Osteoblast (primary cell): ENCODE measurements around the gene CALML5. TPM values are rescaled to one million over a fixed set of nuclear protein-coding genes. Genes with fewer than 3 reads are reported as not detected.
A peak's percentile ranks its signal among the peaks of the same experiment; 100 is the strongest.

Source experiments
- DNase-seq: peaks from one replicate; pipeline ENCODE4 v3.0.0; 2011; ENCODE audit warnings: low spot score, mixed read lengths; ENCODE audit not compliant: insufficient read length; ENCODE audit errors: missing footprints
- H2AFZ ChIP-seq: 2 replicates; pipeline ENCODE4 v1.6.0; 2011; ENCODE audit warnings: mild to moderate bottlenecking, low read length
- H3K27ac ChIP-seq: 2 replicates; pipeline ENCODE4 v1.5.1; 2011; ENCODE audit warnings: mild to moderate bottlenecking, low read depth, low read length, moderate library complexity
- H3K27me3 ChIP-seq: 2 replicates; pipeline ENCODE4 v1.6.0; 2012; ENCODE audit warnings: mild to moderate bottlenecking, control low read depth, inconsistent platforms, low read length, moderate library complexity; ENCODE audit not compliant: insufficient read depth
- H3K36me3 ChIP-seq: 2 replicates; pipeline ENCODE4 v1.5.1; 2011; ENCODE audit warnings: mild to moderate bottlenecking, low read length, control low read depth, moderate library complexity; ENCODE audit not compliant: insufficient read depth
- H3K4me1 ChIP-seq: 2 replicates; pipeline ENCODE4 v1.5.1; 2011; ENCODE audit warnings: mild to moderate bottlenecking, low read length, control low read depth, moderate library complexity; ENCODE audit not compliant: insufficient read depth
- H3K4me2 ChIP-seq: 2 replicates; pipeline ENCODE4 v1.6.0; 2011; ENCODE audit warnings: mild to moderate bottlenecking, low read length; ENCODE audit not compliant: insufficient read depth
- H3K4me3 ChIP-seq: fragments of 200-600 bp; sonication (generic); 3 replicates; pipeline ENCODE4 v1.5.1; 2012; ENCODE audit warnings: mild to moderate bottlenecking, low read length, inconsistent platforms; ENCODE audit not compliant: insufficient read depth
- H3K79me2 ChIP-seq: 2 replicates; pipeline ENCODE4 v1.6.0; 2012; ENCODE audit warnings: mild to moderate bottlenecking, low read length, control low read depth, inconsistent platforms; ENCODE audit not compliant: insufficient read depth
- H3K9me3 ChIP-seq: 2 replicates; pipeline ENCODE4 v1.5.1; 2011; ENCODE audit warnings: low read depth, low read length, control low read depth
- H4K20me1 ChIP-seq: 2 replicates; pipeline ENCODE4 v1.6.0; 2012; ENCODE audit warnings: mild to moderate bottlenecking, low read length, control low read depth; ENCODE audit not compliant: insufficient read depth
- CTCF ChIP-seq: IDR thresholded peaks from 2 replicates; pipeline ENCODE4 v1.5.1; 2011; ENCODE audit warnings: mild to moderate bottlenecking, low read depth, low read length, moderate library complexity; ENCODE audit errors: extremely low read depth
- total RNA-seq: library from RNA; depleted of rRNA; stranded (reverse); fragments of >200 nt; gene quantifications from 2 replicates; pipeline ENCODE4 v1.2.3, GENCODE V29; 2012

The CALML5 gene
- total RNA-seq, 1 donor = not detected

GRCh38 chr10:5479481-5480161 is 19.7 kb downstream of the CALML5 start:
- H3K4me3 ChIP-seq = no peak overlapping the region
- no peak for TF ChIP-seq CTCF
- no peaks in the 10 kb centered on the region for H3K4me1 ChIP-seq
- H3K79me2 ChIP-seq = no peaks in the 10 kb centered on the region
- no peaks in the 10 kb centered on the region for H3K36me3 ChIP-seq
- no peaks in the 10 kb centered on the region for H4K20me1 ChIP-seq
- no peak overlapping the region for H2AFZ ChIP-seq
- H3K27ac ChIP-seq = no peak overlapping the region
- no peaks in the 10 kb centered on the region for H3K27me3 ChIP-seq
- H3K9me3 ChIP-seq = no peaks in the 10 kb centered on the region
- peak; percentile 69 for DNase-seq
- H3K4me2 ChIP-seq = no peak overlapping the region

GRCh38 chr10:5478694-5479305 is 20.6 kb downstream of the CALML5 start:
- Histone ChIP-seq H2AFZ (no peak overlapping the region), H3K4me3 (no peak overlapping the region), H3K9me3 (no peaks in the 10 kb centered on the region), H3K4me1 (no peaks in the 10 kb centered on the region), H3K79me2 (no peaks in the 10 kb centered on the region), H3K36me3 (no peaks in the 10 kb centered on the region), H3K27me3 (no peaks in the 10 kb centered on the region), H3K27ac (no peak overlapping the region), H4K20me1 (no peaks in the 10 kb centered on the region), H3K4me2 (no peak overlapping the region)
- TF ChIP-seq CTCF = no peak
- DNase-seq = peak; percentile 69

- Histone ChIP-seq H2AFZ (no peak overlapping the region), H3K79me2 (no peaks in the 10 kb centered on the region), H3K27me3 (no peaks in the 10 kb centered on the region), H3K27ac (no peak overlapping the region), H3K4me3 (no peak overlapping the region), H4K20me1 (no peaks in the 10 kb centered on the region), H3K9me3 (no peaks in the 10 kb centered on the region), H3K36me3 (no peaks in the 10 kb centered on the region), H3K4me1 (no peaks in the 10 kb centered on the region), H3K4me2 (no peak overlapping the region)
- TF ChIP-seq CTCF = no peak
- DNase-seq = peak; percentile 43
These were observed 21.2 kb downstream of the CALML5 start for GRCh38 chr10:5477948-5478693.
